T-helper 2 cell treated with Interferon-gamma antibody and Interleukin-4, amounts not matched to agents 100 ng/mL and 5 ng/mL, for 36 hours (primary cell): ENCODE measurements around the gene TBC1D16. TPM values are rescaled to one million over a fixed set of nuclear protein-coding genes. Genes with fewer than 3 reads are reported as not detected.
"Not testable (repeated sequence)": the region's sequence is repeated elsewhere in the genome, so short reads cannot be mapped to it uniquely, and the experiment has no call there.

Experiments
- intact Hi-C: fragments of 100-400 bp; cut with micrococcal nuclease; formaldehyde crosslinking; loops from one replicate; pipeline ENCODE4 v1.15.1; 2023
- total RNA-seq: library from RNA; stranded (reverse); gene quantifications from 2 replicates; pipeline ENCODE4 v1.2.3, GENCODE V29; 2022

The TBC1D16 gene
- total RNA-seq, 1 donor from 2014 or later, result 0.80 TPM

- intact Hi-C loops, result no loop called here
Observed at GRCh38 chr17:79905832-79906231, 129.8 kb downstream of the TBC1D16 start.

- intact Hi-C loops, result no loop called here
Observed at GRCh38 chr17:79904865-79905264, 130.8 kb downstream of the TBC1D16 start.

GRCh38 chr17:79902146-79902791 is 133.4 kb downstream of the TBC1D16 start:
- intact Hi-C loops, result no loop called here

- intact Hi-C loops, result no loop called here
Observed at GRCh38 chr17:79901131-79901530, 134.5 kb downstream of the TBC1D16 start.

- intact Hi-C loops, result no loop called here
Observed at GRCh38 chr17:79899584-79899983, 136.1 kb downstream of the TBC1D16 start.

GRCh38 chr17:79897243-79898063 is 138.2 kb downstream of the TBC1D16 start:
- intact Hi-C loops, result no loop called here

- intact Hi-C loops, result not testable (repeated sequence)
Observed at GRCh38 chr17:79893457-79893856, 142.2 kb downstream of the TBC1D16 start.

GRCh38 chr17:79892457-79893241 is 143.0 kb downstream of the TBC1D16 start:
- intact Hi-C loops, result no loop called here

GRCh38 chr17:79891113-79891730 is 144.4 kb downstream of the TBC1D16 start:
- intact Hi-C loops, result no loop called here

GRCh38 chr17:79890706-79891105 is 145.0 kb downstream of the TBC1D16 start:
- intact Hi-C loops, result no loop called here

- intact Hi-C loops, result no loop called here
Observed at GRCh38 chr17:79888811-79889634, 146.6 kb downstream of the TBC1D16 start.

- intact Hi-C loops, result no loop called here
Observed at GRCh38 chr17:79888009-79888540, 147.6 kb downstream of the TBC1D16 start.

- intact Hi-C loops, result no loop called here
Observed at GRCh38 chr17:79887451-79887991, 148.2 kb downstream of the TBC1D16 start.

- intact Hi-C loops, result no loop called here
Observed at GRCh38 chr17:79883202-79883601, 152.5 kb downstream of the TBC1D16 start.

Other genes starting within 250 kb of the TBC1D16 start
- gene CBX8, start 238.8 kb downstream of the TBC1D16 start, total RNA-seq, result 8.5 and 8.8 TPM in 2 replicates
- gene CBX4, start 196.4 kb downstream of the TBC1D16 start, total RNA-seq, result 30.1 and 30.9 TPM in 2 replicates
- not detected in 2 replicates for gene CCDC40, start 770 bp upstream of the TBC1D16 start, total RNA-seq
- 15.1 and 17.7 TPM in 2 replicates for gene GAA, start 65.7 kb upstream of the TBC1D16 start, total RNA-seq
- gene EIF4A3, start 111.3 kb upstream of the TBC1D16 start, total RNA-seq, result 143 and 150 TPM in 2 replicates
- gene CARD14, start 134.2 kb upstream of the TBC1D16 start, total RNA-seq, result not detected in 2 replicates
- gene SGSH, start 184.5 kb upstream of the TBC1D16 start, total RNA-seq, result 29.0 and 33.5 TPM in 2 replicates
- gene SLC26A11, start 184.6 kb upstream of the TBC1D16 start, total RNA-seq, result 8.3 and 10.2 TPM in 2 replicates
- gene RNF213, start 225.0 kb upstream of the TBC1D16 start, total RNA-seq, result 605 and 621 TPM in 2 replicates